BLaER1 treated with 17β-estradiol and CSF1 and Interleukin-3, amounts not matched to agents 10 nM and 100 nM (cell line): ENCODE results near the gene PPP2R5B.
A peak's percentile ranks its signal among the peaks of the same experiment; 100 is the strongest.

Experiments
- H3K27ac ChIP-seq, 11 experiments: shearing (Covaris generic); formaldehyde crosslinking; 2 replicates each; pipeline ENCODE4 v1.8.1; 2022
- H3K27me3 ChIP-seq, 11 experiments: shearing (Covaris generic); formaldehyde crosslinking; 2 replicates each; pipeline ENCODE4 v1.8.1; 2022
- H3K36me3 ChIP-seq, 11 experiments: shearing (Covaris generic); formaldehyde crosslinking; 2 replicates each; pipeline ENCODE4 v1.8.1; 2022
- H3K4me1 ChIP-seq, 10 experiments: shearing (Covaris generic); formaldehyde crosslinking; 2 replicates each; pipeline ENCODE4 v1.8.1; 2022
- H3K4me2 ChIP-seq, 11 experiments: shearing (Covaris generic); formaldehyde crosslinking; 2 replicates each; pipeline ENCODE4 v1.8.1; 2022
- H3K4me3 ChIP-seq, 10 experiments: shearing (Covaris generic); formaldehyde crosslinking; 2 replicates each; pipeline ENCODE4 v1.8.1; 2022
- H3K9ac ChIP-seq, 11 experiments: shearing (Covaris generic); formaldehyde crosslinking; 2 replicates each; pipeline ENCODE4 v1.8.1; 2022
- H3K9me3 ChIP-seq, 11 experiments: shearing (Covaris generic); formaldehyde crosslinking; replicated peaks in 1 of 11; 2 replicates each; pipeline ENCODE4 v1.8.1; 2022
- H4K20me1 ChIP-seq, 11 experiments: shearing (Covaris generic); formaldehyde crosslinking; 2 replicates each; pipeline ENCODE4 v1.8.1; 2022
- Cebpa-rat ChIP-seq, 11 experiments: shearing (Covaris generic); IDR thresholded peaks; 2 replicates each; pipeline ENCODE4 v1.8.1; 2022

PPP2R5B gene

GRCh38 chr11:64923944-64924909, at the start of gene PPP2R5B:
TSS of gene PPP2R5B (plus strand) at chr11:64924689. CDS start at chr11:64925735, 1,046 bp downstream.
- Histone ChIP-seq H3K9ac (peak within 1 kb of the TSS; percentile 65 to 85 (median 82)), H3K27ac (peak within 1 kb of the TSS; percentile 76 to 90 (median 82)), H3K4me2 (peak within 1 kb of the TSS; percentile 85 to 100 (median 99)), H3K9me3 (no peaks in the 10 kb centered on the region), H3K27me3 (peaks cover 0 to 7% (median 0%) of the 10 kb centered on the region in 11 experiments; a peak in 5 of 22 replicates), H4K20me1 (peaks cover 0 to 14% (median 0%) of the 10 kb centered on the region in 11 experiments; a peak in 6 of 22 replicates), H3K4me3 (peak within 1 kb of the TSS; percentile 74 to 94 (median 78)), H3K4me1 (peaks cover 39 to 67% (median 55%) of the 10 kb centered on the region in 10 experiments), H3K36me3 (peaks cover 0 to 26% (median 3%) of the 10 kb centered on the region in 11 experiments; a peak in 11 of 22 replicates)
- no peak for TF ChIP-seq Cebpa-rat (IDR thresholded peaks at IDR 0.05)

DNA sequence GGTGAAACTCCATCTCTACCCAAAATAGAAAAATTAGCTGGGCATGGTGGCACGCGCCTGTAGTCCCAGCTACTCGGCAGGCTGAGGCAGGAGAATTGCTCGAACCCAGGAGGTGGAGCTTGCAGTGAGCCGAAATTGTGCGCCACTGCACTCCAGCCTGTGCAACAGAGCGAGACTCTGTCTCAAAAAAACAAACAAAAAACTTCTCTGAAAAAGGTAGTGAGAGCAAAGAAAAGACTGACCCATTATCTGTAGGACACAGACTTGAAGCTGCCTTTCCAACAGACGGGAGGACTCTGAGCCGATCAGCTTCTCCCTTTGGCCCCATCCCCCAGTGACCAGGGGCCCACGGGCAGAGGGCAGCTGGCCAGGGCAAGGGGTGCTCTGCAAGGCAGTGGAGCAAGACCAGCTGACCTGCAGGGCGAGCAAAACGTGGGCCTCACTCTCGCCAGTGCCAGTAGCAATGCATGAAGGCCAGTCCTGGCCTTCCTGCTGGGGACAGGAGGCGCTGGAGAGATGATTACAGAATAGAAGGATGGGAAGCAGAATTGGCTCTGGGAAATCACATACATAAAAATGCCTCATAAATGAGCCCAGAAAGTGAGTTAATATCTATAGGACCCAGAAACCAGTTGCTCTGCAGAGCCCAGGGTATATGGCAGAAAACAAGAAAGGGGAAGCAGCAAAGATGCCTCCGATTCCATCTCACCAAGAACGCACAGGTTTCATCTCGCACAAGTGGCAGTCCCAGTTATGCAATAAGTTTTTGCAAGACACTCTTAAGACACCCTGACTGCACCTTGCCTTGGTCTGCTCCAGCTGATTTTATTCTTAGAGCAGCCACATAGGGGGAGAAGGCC, 48.9 kb upstream of the PPP2R5B start:
- TF ChIP-seq Cebpa-rat (IDR thresholded peaks at IDR 0.05) = peak in 6 of 11 experiments; percentile 10 to 81 (median 41); a peak in 8 of 22 replicates

DNA sequence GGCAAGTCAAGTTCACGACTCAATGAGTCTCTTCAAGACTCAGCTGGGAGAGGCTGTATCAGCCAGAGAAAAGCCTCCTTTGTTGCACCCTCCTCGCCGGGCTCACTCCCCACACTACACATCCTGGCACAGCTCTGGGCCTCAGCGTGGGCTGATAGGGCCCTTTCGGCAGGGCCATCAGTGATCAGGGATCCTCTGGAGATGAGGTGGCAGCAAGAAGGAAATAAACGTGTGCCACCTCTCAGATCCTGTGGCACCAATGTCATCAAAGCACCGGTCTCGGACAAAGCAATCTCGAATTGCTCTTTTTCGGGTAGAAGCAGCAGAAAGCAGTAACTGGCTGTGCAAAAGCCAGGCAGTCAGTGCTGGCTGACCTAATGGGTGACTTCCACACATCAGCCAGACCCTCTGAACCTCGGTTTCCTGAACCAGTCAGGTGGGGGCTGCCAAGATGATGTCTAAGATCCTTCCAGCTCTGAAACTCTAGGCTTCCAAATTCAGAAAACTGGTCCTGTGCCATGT, 48.2 kb upstream of the PPP2R5B start:
- Histone ChIP-seq H3K4me2 (peak overlapping the region; percentile 96 to 100 (median 98)), H3K9ac (peak overlapping the region; percentile 83 to 92 (median 86)), H3K4me3 (peak overlapping the region; percentile 74 to 98 (median 90)), H3K27me3 (no peaks in the 10 kb centered on the region), H3K27ac (peak overlapping the region in 9 of 11 experiments; percentile 68 to 98 (median 78); a peak in 17 of 22 replicates), H3K4me1 (peaks cover 78 to 87% (median 84%) of the 10 kb centered on the region in 10 experiments), H4K20me1 (peaks cover 63 to 70% (median 66%) of the 10 kb centered on the region in 11 experiments), H3K36me3 (peaks cover 24 to 48% (median 28%) of the 10 kb centered on the region in 11 experiments), H3K9me3 (no peaks in the 10 kb centered on the region)
- TF ChIP-seq Cebpa-rat (IDR thresholded peaks at IDR 0.05) = no peak; a peak in 1 of 22 replicates

More for the DNA sequence above, 48.9 kb upstream of the PPP2R5B start:
- Histone ChIP-seq H3K4me2 (peak overlapping the region; percentile 96 to 100 (median 98)), H3K27ac (peak overlapping the region in 9 of 11 experiments; percentile 10 to 98 (median 78); a peak in 16 of 22 replicates), H4K20me1 (peaks cover 70 to 77% (median 73%) of the 10 kb centered on the region in 11 experiments), H3K9me3 (no peaks in the 10 kb centered on the region), H3K36me3 (peaks cover 27 to 55% (median 34%) of the 10 kb centered on the region in 11 experiments), H3K4me1 (peaks cover 78 to 87% (median 84%) of the 10 kb centered on the region in 10 experiments), H3K9ac (peak overlapping the region; percentile 83 to 92 (median 86); a peak in 21 of 22 replicates), H3K4me3 (peak overlapping the region; percentile 74 to 98 (median 90)), H3K27me3 (no peaks in the 10 kb centered on the region)

DNA sequence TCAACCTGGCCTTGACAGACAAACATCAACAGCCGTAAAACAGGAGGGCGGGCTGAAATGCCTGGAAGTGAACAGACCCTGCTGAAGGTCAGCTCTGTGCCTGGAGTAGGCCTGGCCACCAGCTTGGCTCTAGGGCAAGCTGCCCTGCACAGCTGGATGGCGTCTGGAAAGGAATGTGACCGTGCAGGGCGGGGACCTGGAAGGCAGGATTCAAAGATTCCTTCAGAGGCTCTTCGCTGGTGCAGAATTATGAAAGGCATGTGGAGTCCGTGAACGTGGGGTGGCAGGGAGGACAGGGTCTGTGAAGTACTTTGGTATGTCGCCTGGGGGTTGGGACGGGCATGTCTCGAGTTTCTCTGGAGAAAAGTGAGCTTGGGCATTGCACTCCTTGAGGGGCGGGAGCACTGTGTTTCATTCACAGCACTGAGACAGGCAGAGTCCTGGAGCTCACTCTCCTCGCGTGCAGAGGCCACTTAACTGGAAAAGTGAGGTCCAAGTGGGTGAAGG, 47.6 kb upstream of the PPP2R5B start:
- peaks cover 18 to 42% (median 22%) of the 10 kb centered on the region in 11 experiments for H3K36me3 ChIP-seq
- peak overlapping the region; percentile 83 to 92 (median 86) for H3K9ac ChIP-seq
- H3K9me3 ChIP-seq = no peaks in the 10 kb centered on the region
- no peak for TF ChIP-seq Cebpa-rat (IDR thresholded peaks at IDR 0.05)
- peak overlapping the region; percentile 74 to 98 (median 90) for H3K4me3 ChIP-seq
- H3K4me1 ChIP-seq = peaks cover 78 to 87% (median 83%) of the 10 kb centered on the region in 10 experiments
- H3K4me2 ChIP-seq = peak overlapping the region; percentile 96 to 100 (median 98)
- H3K27me3 ChIP-seq = no peaks in the 10 kb centered on the region
- H3K27ac ChIP-seq = peak overlapping the region in 10 of 11 experiments; percentile 68 to 98 (median 78); a peak in 20 of 22 replicates
- H4K20me1 ChIP-seq = peaks cover 57 to 64% (median 60%) of the 10 kb centered on the region in 11 experiments

DNA sequence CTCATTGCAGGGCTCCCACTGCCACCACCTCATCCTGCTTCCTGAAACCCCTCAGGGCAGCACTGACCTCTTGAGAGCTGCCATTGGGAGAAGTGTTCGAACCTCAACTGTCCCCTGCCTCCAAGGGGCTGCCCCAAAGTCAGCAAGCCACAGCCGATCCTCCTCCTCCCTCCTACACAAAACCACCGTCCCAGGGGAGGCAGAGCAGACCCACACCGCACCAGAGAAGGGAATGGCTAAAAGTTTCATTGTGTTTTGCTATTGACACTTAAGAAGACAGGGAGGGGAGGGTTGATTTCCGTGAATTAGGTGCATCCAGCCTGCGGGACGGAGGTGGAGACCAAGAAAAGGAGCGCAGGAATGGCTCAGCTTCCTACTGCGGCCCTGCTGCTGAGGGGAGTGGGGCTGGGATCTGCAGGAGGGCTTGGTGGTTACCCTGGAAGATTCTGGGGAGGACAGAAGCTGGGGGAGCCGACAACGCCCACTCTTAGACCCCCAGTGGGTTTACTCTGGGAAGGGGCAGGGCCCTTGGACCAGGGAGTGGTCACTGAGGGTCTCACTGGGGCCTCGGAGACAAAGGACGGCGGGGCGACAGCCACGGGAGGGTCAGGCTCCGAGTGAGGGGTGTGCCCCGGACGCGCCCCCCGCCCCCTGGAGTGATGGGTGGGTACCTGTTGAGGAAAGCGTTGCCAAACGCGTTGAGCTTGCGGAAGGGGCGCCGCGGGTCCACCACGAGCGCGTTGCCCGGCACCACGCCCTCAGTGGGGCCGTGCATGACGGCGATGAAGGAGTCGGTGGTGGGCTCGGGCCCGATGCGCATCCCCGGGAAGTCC, 46.9 kb upstream of the PPP2R5B start:
- H3K36me3 ChIP-seq = peaks cover 11 to 35% (median 15%) of the 10 kb centered on the region in 11 experiments
- H3K9ac ChIP-seq = peak overlapping the region; percentile 83 to 92 (median 86)
- peaks cover 78 to 85% (median 81%) of the 10 kb centered on the region in 10 experiments for H3K4me1 ChIP-seq
- H3K27me3 ChIP-seq = no peaks in the 10 kb centered on the region
- no peaks in the 10 kb centered on the region for H3K9me3 ChIP-seq
- H3K4me3 ChIP-seq = peak overlapping the region; percentile 74 to 98 (median 90)
- H3K4me2 ChIP-seq = peak overlapping the region; percentile 96 to 100 (median 98)
- H3K27ac ChIP-seq = peak overlapping the region; percentile 62 to 98 (median 77); a peak in 21 of 22 replicates
- TF ChIP-seq Cebpa-rat (IDR thresholded peaks at IDR 0.05) = no peak
- H4K20me1 ChIP-seq = peaks cover 50 to 57% (median 53%) of the 10 kb centered on the region in 11 experiments

GRCh38 chr11:64878223-64878493, 46.3 kb upstream of the PPP2R5B start:
- H3K27ac ChIP-seq = peak overlapping the region; percentile 62 to 98 (median 77); a peak in 21 of 22 replicates
- peak overlapping the region; percentile 74 to 98 (median 90) for H3K4me3 ChIP-seq
- H3K4me1 ChIP-seq = peaks cover 76 to 85% (median 81%) of the 10 kb centered on the region in 10 experiments
- H3K9ac ChIP-seq = peak overlapping the region; percentile 83 to 92 (median 86)
- H3K27me3 ChIP-seq = no peaks in the 10 kb centered on the region
- H3K9me3 ChIP-seq = no peaks in the 10 kb centered on the region
- peaks cover 5 to 29% (median 10%) of the 10 kb centered on the region in 11 experiments for H3K36me3 ChIP-seq
- peaks cover 45 to 52% (median 47%) of the 10 kb centered on the region in 11 experiments for H4K20me1 ChIP-seq
- peak overlapping the region; percentile 96 to 100 (median 98) for H3K4me2 ChIP-seq
- no peak for TF ChIP-seq Cebpa-rat (IDR thresholded peaks at IDR 0.05)

DNA sequence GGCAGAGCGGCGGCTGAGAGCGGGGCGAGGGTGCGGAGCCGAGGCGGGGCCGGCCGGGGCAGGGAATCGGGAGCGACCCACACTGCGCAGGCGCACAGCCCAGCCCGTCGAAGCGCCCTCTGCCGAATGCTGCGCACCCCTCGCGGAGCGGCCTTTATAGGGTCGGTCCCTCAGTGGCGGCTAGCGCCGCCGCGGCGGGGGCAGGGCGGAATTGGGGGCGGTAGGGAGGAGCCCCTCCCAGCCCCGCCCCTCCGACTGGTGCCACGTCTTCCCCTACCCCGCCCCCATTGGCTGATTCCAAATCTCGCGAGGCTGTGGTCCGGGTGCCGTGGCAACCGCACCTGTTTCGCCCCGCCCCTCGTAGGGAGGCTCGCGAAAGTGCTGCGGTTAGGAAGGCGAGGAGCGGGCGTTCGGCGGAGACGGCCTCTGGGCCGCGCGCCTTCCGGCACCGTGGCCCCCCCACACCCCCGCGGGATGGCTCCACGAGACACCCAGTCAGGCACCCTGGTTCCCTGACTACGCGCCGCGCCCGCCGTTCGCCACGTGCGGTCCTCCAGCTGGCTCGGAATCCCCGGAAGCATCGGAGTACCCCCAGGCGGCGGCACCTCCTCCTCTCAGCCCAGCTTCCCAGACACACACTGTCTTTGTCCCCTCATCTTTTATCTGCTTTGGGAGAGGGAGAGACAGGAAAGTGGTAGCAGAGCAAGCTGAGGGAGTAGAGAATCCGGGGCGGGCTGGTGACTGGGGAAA, 45.8 kb upstream of the PPP2R5B start, which contains the start of gene EHD1:
EHD1 (minus strand) TSS at position 128 of the 750 bp plus-strand sequence. CDS start 157 bp downstream, outside the sequence.
- Histone ChIP-seq H3K4me2 (peak within 1 kb of the TSS; percentile 96 to 100 (median 98)), H3K9ac (peak within 1 kb of the TSS; percentile 83 to 93 (median 88)), H4K20me1 (peaks cover 40 to 47% (median 42%) of the 10 kb centered on the region in 11 experiments), H3K36me3 (peaks cover 0 to 24% (median 5%) of the 10 kb centered on the region in 11 experiments; a peak in 13 of 22 replicates), H3K4me1 (peaks cover 76 to 85% (median 81%) of the 10 kb centered on the region in 10 experiments), H3K27me3 (no peaks in the 10 kb centered on the region), H3K27ac (peak within 1 kb of the TSS; percentile 91 to 98 (median 93)), H3K9me3 (no peaks in the 10 kb centered on the region), H3K4me3 (peak within 1 kb of the TSS; percentile 74 to 98 (median 90))
- TF ChIP-seq Cebpa-rat (IDR thresholded peaks at IDR 0.05) = no peak
